ENCODE results near the gene RNASE3.
A peak's percentile ranks its signal among the peaks of the same experiment; 100 is the strongest.
"Not testable (repeated sequence)": the region's sequence is repeated elsewhere in the genome, so short reads cannot be mapped to it uniquely, and the experiment has no call there.

RNASE3 gene

DNA sequence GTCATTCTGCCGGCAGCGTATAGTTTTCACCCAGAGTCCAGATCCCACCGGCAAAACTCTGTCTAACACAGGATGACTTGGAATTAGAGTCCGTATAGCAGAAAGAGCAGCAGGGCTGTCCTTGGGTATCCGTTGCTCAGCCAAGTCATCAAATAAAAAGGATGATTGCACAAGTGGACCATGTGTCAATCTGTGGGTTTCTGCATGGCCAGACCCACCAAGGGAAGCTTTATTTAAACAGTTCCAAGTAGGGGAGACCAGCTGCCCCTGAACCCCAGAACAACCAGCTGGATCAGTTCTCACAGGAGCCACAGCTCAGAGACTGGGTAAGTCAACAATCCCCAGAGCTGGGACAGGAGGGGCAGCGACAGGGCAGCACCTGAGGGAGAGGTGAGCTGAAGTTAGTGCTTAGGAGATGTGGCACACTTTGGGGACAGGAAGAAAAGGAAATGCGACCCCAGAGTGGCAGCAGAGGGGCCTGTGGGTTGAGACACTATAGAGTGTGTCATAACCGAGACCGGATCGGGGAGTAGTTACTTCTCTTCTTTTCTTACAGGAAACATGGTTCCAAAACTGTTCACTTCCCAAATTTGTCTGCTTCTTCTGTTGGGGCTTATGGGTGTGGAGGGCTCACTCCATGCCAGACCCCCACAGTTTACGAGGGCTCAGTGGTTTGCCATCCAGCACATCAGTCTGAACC is at the start of gene RNASE3:
Gene RNASE3, plus strand, starts transcription at position 260 of the 700 bp plus-strand sequence. Its CDS starts 302 bp downstream, at position 562.
- not testable (repeated sequence) for DNase-seq (ENCODE audit: low spot score)

DNA sequence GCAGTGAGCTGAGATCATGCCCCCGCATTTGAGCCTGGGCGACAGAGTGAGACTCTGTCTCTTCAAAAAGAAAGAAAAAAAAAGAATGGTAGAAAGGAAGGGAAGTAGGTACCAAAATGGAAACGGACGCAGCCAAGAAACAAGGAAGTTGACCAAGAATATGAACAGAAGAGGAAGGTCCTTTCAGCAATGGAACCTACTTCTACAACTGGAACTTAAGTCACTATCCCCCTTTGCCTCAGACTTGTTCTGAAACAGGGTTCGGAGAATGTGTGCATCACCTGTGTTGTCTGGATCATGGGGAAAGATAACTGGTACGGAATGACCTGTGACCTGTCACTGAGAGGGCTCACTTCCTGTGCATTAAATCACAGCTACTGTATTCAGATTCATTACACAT is 44.6 kb upstream of the RNASE3 start:
- DNase-seq (ENCODE audit: low spot score): no peak

DNA sequence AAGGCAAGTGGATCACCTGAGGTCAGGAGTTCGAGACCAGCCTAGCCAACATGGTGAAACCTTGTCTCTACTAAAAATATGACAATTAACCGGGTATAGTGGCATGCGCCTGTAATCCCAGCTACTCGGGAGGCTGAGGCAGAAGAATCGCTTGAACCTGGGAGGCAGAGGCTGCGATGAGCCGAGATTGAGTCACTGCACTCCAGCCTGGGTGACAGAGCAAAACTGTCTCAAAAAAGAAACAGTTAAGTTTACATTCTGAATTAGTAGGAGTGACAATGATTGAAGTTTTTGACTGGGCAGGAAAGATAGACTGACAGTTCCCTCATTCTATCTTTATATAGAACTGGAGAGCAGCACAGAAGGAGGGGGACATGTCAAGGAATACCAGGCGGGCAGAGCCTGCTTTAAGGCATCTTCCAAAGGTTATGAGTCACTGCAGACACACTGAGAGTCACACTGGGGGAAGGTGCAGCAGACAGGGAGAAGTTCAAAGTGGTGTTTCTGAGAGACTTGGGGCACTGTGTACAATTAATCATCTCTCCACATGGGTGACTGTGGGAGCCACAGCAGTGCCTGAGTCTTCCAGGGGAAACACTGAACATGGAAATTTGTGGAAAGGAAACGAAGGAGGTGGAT is 42.8 kb upstream of the RNASE3 start:
- no peak for DNase-seq (ENCODE audit: low spot score)

DNA sequence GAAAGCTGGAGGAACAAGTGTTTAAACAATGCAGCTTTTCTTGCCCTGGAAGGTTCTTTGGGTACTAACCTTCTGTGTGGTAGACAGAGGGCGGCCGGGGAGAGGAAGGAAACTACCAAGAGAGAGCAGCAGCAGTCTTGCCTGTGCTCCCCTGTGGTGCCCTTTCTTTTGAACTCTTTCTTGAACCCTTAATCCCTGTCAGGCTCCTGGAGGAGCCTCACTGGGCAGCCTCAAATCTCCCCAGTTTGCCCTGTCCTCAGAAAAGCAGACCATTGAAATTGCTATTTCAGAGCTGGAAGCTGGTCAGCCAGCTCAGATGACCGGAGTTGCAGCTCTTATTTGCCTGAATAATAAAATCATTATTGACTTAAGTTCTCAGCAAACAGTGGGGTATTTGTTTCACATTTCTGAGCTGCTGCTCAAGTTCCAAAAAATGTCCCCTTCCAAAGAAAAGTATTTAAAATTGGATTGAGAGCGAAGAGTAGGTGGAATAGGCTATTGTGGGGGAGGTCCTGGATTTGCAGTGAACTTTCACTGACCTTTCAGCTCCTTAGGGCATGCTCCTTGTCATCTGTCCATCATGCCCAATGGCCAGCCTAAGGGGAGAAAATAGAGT is 42.1 kb upstream of the RNASE3 start:
- DNase-seq (ENCODE audit: low spot score): peak; percentile 46

DNA sequence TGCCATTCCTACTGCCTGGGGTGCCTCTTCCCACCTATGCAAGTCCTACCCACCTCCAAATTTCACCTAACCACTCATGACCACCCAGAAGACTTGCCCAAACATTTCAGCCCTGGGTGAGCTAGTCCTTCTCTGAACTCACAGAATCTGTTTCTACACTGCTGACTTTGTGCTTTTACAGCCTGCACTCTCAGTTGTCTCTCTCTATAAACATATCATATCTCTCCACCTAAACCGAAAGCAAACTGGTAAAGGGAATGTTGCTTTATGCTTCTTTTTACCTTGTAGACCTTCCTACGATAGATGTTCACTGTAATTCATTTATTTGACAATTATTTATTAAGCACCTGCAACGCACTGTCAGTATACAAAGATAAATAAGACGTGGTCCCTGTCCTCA is 38.1 kb upstream of the RNASE3 start:
- DNase-seq (ENCODE audit: low spot score): no peak

DNA sequence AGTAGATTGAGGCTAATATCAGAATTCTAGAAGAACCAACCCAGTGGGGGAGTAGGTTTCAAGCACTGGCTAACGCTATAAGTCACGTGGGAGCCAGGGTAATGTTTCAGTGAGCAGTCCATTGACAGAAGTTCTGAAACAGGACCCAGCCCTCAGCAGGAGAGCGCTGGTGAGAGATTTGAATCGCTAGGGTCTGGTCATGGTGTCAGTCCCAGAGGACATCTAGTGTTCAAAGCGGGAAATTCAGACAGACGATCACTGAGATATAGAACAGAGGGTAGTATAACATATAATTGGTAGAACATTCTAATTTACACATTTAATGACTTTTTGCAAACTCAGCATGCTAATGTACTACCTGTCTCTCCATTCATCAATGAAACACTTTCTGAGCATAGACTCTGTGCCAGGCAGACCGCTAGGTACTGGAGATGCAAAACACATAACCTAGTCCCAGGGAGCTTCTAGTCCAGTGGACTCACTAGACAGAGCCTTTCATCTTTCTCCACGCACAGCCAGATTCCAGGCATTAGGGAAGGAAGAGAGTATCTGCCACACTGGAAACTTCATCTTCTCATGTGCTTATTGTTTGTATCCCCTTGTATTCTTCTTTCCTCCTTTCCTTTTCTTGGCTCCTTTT is 35.4 kb upstream of the RNASE3 start:
- peak; percentile 82 for DNase-seq (ENCODE audit: low spot score)

DNA sequence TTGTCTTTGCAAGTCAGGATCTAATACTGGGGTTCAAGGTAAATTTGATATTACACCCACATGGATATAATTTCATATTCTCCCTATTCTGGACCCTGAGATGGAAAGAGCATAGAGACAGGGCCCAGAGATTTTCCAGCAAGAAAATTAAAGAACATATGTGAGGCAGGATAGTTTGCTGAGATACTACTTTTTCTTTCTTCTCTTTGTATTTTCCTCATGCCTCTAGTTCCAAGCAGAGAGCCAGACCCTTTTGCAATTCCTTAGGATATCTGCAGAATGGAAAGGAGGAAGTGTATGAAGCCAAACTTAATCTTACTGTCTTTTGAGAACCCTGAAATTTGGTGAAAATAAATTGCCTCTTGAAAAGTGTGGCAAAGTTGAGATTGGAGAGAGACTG is 34.0 kb upstream of the RNASE3 start:
- DNase-seq (ENCODE audit: low spot score): no peak

DNA sequence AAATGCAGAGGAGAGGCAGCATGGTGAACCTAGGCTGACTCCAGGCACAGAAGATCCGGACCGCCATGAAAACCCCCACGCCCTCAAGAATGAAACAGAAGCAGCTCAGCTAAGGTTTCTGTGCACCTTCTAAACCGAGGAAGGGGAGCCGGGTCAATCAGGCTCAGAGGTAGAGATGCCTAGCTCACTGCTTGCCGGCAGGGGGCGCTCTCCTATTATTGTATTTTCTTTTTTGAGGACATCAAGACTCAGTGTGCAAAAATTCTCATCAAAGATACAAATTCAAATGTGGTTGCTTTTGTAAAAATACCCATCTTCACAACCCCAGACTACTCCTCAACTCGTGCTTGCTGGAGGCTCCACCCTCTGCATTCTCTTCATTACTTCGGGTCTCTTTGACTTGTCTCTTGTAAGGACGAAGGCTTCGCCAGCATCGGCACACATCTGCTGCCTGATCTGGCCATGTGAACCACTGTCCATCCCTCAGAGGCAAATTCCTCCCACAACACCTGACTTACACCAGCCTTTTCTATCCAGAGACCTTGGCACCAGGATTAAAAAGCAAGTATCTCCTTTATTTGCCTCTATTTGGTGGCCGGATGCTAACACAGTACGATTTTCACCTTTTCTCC is 33.4 kb upstream of the RNASE3 start:
- DNase-seq (ENCODE audit: low spot score): peak; percentile 72

DNA sequence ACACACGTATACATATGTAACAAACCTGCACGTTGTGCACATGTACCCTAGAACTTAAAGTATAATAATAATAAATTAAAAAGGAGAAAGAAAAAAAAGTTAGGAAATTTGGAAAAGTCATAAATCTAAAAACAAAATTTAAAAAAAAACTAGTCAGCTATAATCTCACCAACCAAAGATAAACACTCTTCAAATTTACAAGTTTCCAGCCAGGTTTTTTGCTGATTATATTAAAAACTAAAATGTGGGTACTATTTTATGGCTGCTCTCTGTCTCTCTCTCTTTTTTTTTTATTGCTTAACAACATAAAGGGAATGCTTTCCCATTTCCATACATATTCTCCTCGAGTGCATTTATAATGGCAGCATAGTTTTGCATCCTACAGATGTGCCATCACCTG is 25.0 kb upstream of the RNASE3 start:
- DNase-seq (ENCODE audit: low spot score): no peak

DNA sequence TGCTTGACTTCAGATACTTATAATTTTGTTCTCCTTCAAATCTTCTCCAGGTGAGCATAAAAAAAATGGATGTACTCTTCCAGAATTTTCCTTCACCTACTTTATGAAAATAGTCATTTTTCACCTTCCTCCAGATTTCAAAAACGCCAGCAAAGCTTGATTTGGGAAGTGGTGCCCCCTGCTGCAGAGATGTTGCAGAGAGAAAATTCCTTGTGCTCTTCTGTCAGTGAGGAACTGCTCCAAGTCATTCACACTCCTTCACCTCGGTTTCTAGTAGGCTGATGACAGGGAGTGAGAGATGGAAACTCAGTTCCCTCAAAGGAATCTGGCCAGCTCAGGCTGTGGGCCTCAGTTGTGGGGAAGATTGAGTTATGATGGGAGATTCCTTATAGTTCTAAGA is 24.2 kb upstream of the RNASE3 start:
- DNase-seq (ENCODE audit: low spot score): peak; percentile 17

DNA sequence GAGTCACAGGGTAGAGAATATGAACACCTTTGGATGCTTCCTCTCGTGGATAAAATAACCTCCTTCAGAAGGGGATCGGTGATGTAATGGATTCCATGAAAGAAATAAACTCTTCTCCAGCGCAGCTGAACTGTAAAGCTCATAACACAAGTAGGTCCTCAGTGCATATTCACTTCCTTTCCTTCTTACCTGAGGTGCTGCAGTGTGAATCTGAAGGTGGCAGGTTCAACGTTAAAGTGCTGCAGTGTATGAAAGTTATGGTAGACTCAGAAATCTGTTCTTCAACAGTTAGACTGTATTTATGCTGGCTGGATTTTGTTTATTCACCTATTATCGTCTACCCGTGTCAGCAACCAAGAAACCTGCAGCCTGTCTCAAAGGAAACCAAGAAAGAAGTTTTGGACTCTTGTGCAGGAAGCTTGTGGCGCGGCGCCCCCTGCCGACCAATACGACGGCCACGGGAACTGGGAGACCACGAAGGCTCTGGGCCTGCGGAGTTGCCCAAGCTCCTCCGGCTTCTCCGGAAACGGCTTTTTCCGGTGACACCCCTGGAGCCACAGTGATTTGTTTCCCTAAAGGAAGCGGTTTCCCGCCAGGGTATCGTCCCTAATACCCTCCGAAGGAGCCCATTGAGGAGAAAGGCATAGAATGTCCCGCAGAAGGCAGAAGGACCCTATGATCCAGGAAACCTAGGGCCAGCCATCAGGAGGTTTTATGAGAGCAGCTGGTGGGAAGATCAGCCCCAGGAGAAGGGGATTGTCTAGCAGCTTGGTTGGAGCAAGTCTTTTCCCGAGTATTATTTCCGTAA is 17.6 kb upstream of the RNASE3 start:
- peak; percentile 82 for DNase-seq (ENCODE audit: low spot score)

DNA sequence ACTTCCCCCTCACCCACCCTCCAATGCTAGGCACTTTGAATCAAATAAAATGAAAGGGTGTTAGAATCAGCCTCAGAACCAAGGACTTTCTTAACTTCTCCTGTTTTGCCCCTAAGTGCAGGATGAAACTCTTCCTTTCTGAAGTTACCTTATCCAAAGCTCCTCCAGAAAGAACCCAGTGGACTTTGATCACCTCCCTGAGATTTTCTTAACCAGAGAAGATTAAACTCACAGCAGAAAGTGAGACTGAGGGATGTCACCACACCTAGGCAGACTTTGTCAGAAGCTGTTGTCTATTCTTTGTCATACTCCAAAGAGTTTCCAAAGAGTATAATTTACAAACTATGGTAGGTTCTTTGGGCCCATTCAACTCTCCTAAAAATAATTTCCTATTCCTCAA is 14.2 kb upstream of the RNASE3 start:
- DNase-seq (ENCODE audit: low spot score): no peak

DNA sequence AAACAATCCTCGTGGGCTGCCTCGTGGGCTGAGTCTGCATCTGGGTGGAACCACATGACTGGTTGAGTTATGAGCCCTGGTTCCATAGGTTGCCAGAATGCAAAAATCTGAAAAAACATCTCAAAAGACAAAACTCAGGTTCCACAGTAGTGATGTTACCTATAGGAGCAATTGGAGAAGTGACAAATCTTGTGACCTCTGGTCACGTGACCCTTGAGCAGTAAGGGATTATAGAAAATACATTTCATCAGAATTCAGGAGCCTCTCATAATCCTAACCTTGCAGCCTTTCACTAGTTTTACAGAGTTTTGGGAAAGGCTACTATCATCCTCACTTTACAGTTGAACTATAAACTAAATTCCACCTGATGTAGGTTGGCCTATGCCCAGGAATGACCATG is 12.5 kb upstream of the RNASE3 start:
- no peak for DNase-seq (ENCODE audit: low spot score)

DNA sequence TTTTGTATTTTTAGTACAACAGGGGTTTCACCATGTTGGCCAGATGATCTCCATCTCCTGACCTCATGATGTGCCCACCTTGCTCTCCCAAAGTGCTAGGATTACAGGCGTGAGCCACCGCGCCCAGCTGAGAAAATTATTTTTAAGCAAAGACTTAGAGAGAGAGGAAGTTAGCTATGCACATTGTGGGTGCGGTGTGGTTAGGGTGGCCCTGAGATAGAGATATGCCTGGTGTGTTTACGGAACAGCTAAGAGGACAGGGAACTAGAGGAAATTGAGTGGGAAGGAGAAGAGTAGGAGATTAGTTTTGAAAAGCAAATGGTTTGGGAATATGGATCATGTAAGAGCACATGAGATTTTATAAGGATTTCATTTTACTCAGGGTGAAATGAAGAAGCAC is 10.0 kb upstream of the RNASE3 start:
- DNase-seq (ENCODE audit: low spot score): not testable (repeated sequence)

DNA sequence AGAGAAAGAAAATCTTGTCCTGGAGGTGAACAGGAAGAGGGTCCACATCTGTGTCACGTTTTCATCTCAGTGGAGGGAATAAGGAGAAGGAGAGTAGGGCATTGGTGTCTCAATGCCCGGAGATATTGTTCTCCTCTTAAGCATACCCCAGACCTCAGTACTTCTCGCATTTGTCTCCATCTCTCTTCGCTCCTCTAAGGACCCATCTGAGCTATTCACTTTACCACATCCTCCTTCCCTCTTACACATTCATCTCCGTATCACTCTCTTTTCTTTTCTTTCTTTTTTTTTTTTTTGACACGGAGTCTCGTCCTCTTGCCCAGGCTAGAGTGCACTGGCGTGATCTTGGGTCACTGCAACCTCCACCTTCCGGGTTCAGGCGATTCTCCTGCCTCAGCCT is 8.4 kb upstream of the RNASE3 start:
- not testable (repeated sequence) for DNase-seq (ENCODE audit: low spot score)

DNA sequence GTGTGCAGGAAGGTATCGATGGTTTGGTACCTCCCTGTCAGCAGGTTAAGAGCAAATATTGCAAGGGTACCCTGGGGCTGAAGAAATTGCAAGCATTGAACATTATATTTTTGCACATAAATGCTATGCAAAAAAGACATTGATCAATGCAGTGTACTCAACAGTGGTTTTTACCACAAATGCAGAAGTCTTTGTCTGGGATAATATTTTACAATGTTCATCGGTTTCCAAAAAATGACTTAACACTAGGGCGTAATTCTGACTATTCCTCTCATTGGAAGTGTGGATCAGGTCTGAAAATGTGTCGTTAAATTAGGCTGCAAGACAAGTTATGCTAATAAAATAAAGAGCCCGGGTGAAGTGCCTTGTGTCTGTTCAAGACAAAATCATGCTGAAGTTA is 2.8 kb upstream of the RNASE3 start:
- DNase-seq (ENCODE audit: low spot score): not testable (repeated sequence)

DNA sequence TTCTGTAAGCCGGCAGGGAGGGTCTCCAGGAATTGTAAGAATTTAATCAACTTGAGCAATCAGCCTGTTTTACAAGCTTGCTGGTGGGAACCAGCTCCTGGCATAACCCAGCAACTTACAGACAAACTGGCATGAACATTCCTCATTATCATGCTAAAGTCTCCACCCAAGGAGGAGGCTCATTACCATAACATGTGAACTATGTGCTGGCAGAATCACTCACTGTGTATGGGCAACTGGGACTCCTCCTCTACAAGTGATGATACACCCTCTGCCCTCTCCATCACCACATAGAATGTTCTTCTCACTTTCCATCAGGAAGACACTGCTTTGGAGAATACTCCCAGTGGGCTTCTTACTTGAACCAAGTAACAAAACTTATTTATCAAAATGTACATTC is 4.1 kb downstream of the RNASE3 start:
- DNase-seq (ENCODE audit: low spot score): not testable (repeated sequence)

DNA sequence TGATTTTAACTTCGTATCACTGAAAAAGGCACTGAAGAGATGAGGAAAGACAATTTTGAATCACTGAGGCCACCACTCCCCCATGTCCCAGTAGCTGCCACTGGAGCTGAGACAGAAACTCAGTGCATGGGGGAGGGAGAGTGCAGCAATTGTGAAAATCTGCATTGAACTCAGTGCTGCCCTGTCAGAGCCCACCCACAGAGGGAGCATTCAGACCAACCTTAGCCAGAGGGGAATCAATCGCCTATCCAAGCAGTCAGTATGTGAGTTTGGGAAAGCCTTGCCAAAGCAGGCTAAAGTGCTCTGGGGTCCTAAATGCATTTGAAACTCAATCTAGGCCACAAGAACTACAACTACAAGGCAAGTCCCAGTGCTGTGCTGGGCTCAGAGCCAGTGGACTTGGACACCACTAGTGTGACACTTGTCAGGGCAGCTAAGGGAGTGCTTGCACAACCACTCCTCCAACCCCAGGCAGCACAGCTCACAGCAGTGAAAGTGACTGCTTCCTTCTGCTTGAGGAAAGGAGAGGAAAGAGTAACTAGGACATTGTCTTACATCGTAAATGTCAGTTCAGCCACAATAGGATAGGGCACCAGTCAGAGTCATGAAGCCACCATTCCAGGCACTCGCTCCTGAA is 13.3 kb downstream of the RNASE3 start:
- DNase-seq (ENCODE audit: low spot score): peak; percentile 35

DNA sequence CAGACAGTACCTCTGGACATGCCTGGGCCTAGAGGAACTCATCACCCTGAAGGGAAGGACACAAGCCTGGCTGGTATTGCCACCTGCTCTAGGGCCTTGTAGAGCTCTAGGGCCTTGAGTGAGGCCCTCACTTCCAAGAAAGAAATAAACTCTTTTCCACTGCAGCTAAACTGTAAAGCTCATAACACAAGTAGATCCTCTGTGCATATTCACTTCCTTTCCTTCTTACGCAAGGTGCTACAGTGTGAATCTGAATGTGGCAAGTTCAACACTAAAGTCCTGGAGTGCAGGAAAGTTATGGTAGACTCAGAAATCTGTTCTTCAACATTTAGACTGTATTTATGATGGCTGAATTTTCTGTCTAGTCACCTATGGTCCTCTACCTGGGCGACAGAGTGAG is 14.5 kb downstream of the RNASE3 start:
- DNase-seq (ENCODE audit: low spot score): no peak

DNA sequence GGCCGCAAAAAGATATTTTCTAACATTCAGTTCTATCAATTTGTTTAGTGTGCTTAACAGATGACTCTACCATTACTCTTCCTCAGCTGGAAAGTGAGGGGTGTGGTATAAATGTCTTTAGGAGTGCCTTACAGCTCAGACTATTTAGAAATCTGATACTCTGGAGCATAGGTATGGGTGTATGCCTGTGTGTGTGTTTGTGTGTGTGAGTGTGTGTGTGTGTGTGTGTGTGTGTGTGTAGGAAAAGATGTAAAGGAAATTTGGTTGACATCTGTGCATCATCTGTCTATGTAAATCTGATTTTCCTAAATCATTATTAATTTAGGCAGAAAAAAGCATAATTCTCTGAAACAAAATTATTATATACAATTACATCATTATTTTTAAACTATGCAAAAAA is 16.0 kb downstream of the RNASE3 start:
- no peak for DNase-seq (ENCODE audit: low spot score)

DNA sequence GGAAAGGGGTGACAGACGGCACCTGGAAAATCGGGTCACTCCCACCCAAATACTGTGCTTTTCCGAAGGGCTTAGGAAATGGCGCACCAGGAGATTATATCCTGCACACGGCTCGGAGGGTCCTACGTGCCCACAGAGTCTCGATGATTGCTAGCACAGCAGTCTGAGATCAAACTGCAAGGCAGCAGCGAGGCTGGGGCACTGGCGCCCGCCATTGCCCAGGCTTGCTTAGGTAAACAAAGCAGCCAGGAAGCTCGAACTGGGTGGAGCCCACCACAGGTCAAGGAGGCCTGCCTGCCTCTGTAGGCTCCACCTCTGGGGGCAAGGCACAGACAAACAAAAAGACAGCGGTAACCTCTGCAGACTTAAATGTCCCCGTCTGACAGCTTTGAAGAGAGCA is 19.6 kb downstream of the RNASE3 start:
- DNase-seq (ENCODE audit: low spot score): not testable (repeated sequence)
